Ishikawa (cell line): ENCODE measurements around the gene PKMYT1.

Source experiments
- CEBPB ChIP-seq: IDR thresholded peaks from 2 replicates; pipeline ENCODE4 v1.6.1; 2012
- CREB1 ChIP-seq: IDR thresholded peaks from 2 replicates; pipeline ENCODE4 v1.6.1; 2012; ENCODE audit warnings: low read depth
- EGR1 ChIP-seq: IDR thresholded peaks from 2 replicates; pipeline ENCODE4 v1.6.1; 2012
- EP300 ChIP-seq: IDR thresholded peaks from 2 replicates; pipeline ENCODE4 v1.6.1; 2012; ENCODE audit warnings: borderline replicate concordance
- FOXM1 ChIP-seq: IDR thresholded peaks from 2 replicates; pipeline ENCODE4 v1.6.1; 2012; ENCODE audit warnings: low read depth, borderline replicate concordance
- MAX ChIP-seq: IDR thresholded peaks from 2 replicates; pipeline ENCODE4 v1.6.1; 2012
- NFIC ChIP-seq: IDR thresholded peaks from 2 replicates; pipeline ENCODE4 v1.6.1; 2012
- RAD21 ChIP-seq: IDR thresholded peaks from 2 replicates; pipeline ENCODE4 v1.6.1; 2012; ENCODE audit warnings: low read depth
- REST ChIP-seq: IDR thresholded peaks from 2 replicates; pipeline ENCODE4 v1.6.1; 2012; ENCODE audit warnings: low read depth, mild to moderate bottlenecking
- TAF1 ChIP-seq: IDR thresholded peaks from 2 replicates; pipeline ENCODE4 v1.6.1; 2012; ENCODE audit warnings: low read depth, mild to moderate bottlenecking
- TCF12 ChIP-seq: IDR thresholded peaks from 2 replicates; pipeline ENCODE4 v1.6.1; 2012; ENCODE audit warnings: low read depth
- TEAD4 ChIP-seq: IDR thresholded peaks from 2 replicates; pipeline ENCODE4 v1.6.1; 2012
- USF1 ChIP-seq: IDR thresholded peaks from 2 replicates; pipeline ENCODE4 v1.6.1; 2012
- YY1 ChIP-seq: IDR thresholded peaks from 2 replicates; pipeline ENCODE4 v1.6.1; 2012; ENCODE audit warnings: low read depth
- ZBTB7A ChIP-seq: IDR thresholded peaks from 2 replicates; pipeline ENCODE4 v1.6.1; 2012; ENCODE audit warnings: low read depth

Gene PKMYT1

GRCh38 chr16:3022684-3023414, 42.6 kb upstream of the PKMYT1 start:
- no peak for TF ChIP-seq USF1
- no peak for TF ChIP-seq FOXM1
- 0 out of 2 replicates have a peak, but pooled peaks have one; percentile 5 for TF ChIP-seq TCF12
- no peak; the same call in 1 of the 2 replicates for TF ChIP-seq RAD21
- TF ChIP-seq CEBPB: no peak
- no peak for TF ChIP-seq MAX
- TF ChIP-seq CREB1: no peak; the same call in 1 of the 2 replicates
- peak; percentile 64 for TF ChIP-seq YY1
- no peak for TF ChIP-seq ZBTB7A
- no peak for TF ChIP-seq EP300
- no peak; the same call in 1 of the 2 replicates for TF ChIP-seq TAF1
- no peak for TF ChIP-seq TEAD4
- TF ChIP-seq EGR1: no peak

GRCh38 chr16:3022208-3022683, 42.0 kb upstream of the PKMYT1 start:
- no peak for TF ChIP-seq REST
- no peak for TF ChIP-seq CEBPB
- TF ChIP-seq NFIC: peak; percentile 68
- TF ChIP-seq TCF12: peak; percentile 75
- peak; percentile 95 for TF ChIP-seq EGR1
- TF ChIP-seq EP300: peak; percentile 85
- peak; percentile 98 for TF ChIP-seq TEAD4

GRCh38 chr16:3021449-3022207, 41.4 kb upstream of the PKMYT1 start:
- no peak; the same call in 1 of the 2 replicates for TF ChIP-seq CREB1
- no peak for TF ChIP-seq TAF1
- peak; percentile 9; the same call in 1 of the 2 replicates for TF ChIP-seq CEBPB
- TF ChIP-seq RAD21: no peak
- TF ChIP-seq ZBTB7A: no peak; the same call in none of the 2 replicates
- TF ChIP-seq MAX: no peak; the same call in 1 of the 2 replicates
- TF ChIP-seq REST: no peak
- TF ChIP-seq EP300: peak; percentile 89
- TF ChIP-seq NFIC: peak; percentile 73
- peak; percentile 50 for TF ChIP-seq FOXM1
- TF ChIP-seq YY1: peak; percentile 47; the same call in 1 of the 2 replicates
- peak; percentile 74 for TF ChIP-seq TEAD4
- TF ChIP-seq EGR1: peak; percentile 54; the same call in 1 of the 2 replicates
- 0 out of 2 replicates have a peak, but pooled peaks have one; percentile 14 for TF ChIP-seq USF1
- TF ChIP-seq TCF12: peak; percentile 80

- no peak for TF ChIP-seq CEBPB
- no peak for TF ChIP-seq REST
- peak; percentile 98 for TF ChIP-seq TEAD4
- peak; percentile 73 for TF ChIP-seq FOXM1
- TF ChIP-seq TCF12: peak; percentile 93
- 0 out of 2 replicates have a peak, but pooled peaks have one; percentile 32 for TF ChIP-seq CREB1
- TF ChIP-seq USF1: peak; percentile 63
- TF ChIP-seq NFIC: peak; percentile 99
- TF ChIP-seq EP300: peak; percentile 96
- peak; percentile 64; the same call in 1 of the 2 replicates for TF ChIP-seq ZBTB7A
- no peak; the same call in 1 of the 2 replicates for TF ChIP-seq TAF1
- TF ChIP-seq MAX: peak; percentile 90
- peak; percentile 43; the same call in 1 of the 2 replicates for TF ChIP-seq YY1
- TF ChIP-seq RAD21: no peak
- peak; percentile 65; the same call in 1 of the 2 replicates for TF ChIP-seq EGR1
Measured at GRCh38 chr16:3020604-3021448, 40.6 kb upstream of the PKMYT1 start.
